GM12864 (cell line): ENCODE data around the gene EXOSC3.
"Not testable (repeated sequence)": the region's sequence is repeated elsewhere in the genome, so short reads cannot be mapped to it uniquely, and the experiment has no call there.

Experiments
- DNase-seq: peaks from one replicate; pipeline ENCODE4 v3.0.0-alpha.2; 2011; ENCODE audit warnings: low read depth
- H3K4me3 ChIP-seq: 2 replicates; pipeline ENCODE4 v1.5.1; 2011; ENCODE audit warnings: mild to moderate bottlenecking, low read depth, low read length, control low read depth
- TF ChIP-seq, protein P1 (sequence below): IDR thresholded peaks from 2 replicates; pipeline ENCODE4 v1.5.1; 2011; ENCODE audit warnings: low read depth, mild to moderate bottlenecking, moderate library complexity, low read length, control low read depth, inconsistent platforms; ENCODE audit errors: missing control alignments

EXOSC3 gene

DNA sequence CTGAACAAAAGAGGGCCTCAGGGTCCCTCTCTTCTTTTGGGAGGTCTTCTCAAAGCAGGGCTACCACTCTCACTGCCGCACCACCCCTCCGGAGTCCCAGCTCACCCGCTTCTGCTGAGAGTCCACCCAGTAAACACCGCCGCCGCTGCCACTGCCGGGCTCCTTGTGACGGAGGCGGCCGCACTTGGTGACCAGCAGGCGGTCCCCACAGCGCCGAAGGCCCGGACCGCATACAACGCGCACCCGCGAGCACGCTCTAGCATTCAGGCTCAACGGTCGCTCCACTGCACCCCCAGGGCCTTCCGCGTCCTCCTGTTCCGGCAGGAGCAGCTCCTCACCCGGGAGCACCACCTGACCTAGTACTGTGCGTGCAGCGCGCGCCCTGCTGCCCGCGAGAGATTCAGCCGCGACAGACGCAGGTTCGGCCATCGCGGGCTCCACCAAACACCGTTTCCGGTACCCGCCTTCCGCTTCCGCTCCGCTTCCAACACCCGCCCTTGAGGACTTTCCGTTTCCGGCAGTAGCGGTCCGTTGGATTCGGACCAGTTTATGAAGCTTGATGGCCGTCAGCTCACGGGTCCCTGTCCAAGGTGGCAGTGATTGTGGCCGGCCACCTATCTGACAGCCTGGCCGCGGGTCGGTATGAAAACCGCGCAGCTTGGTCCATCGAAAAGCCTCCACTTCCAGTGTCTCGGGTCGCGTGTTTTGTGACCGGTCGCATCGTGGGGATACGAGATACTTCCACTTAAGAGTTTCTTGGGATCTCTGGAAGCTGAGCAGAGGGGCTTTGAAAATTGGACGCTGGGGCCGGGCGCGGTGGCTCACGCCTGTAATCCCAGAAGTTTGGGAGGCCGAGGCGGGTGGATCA is at the start of gene EXOSC3:
TSS of gene EXOSC3 (minus strand) at position 449 of the 868 bp plus-strand sequence. CDS start at position 429, 20 bp downstream.
- TF ChIP-seq, protein P1, sequence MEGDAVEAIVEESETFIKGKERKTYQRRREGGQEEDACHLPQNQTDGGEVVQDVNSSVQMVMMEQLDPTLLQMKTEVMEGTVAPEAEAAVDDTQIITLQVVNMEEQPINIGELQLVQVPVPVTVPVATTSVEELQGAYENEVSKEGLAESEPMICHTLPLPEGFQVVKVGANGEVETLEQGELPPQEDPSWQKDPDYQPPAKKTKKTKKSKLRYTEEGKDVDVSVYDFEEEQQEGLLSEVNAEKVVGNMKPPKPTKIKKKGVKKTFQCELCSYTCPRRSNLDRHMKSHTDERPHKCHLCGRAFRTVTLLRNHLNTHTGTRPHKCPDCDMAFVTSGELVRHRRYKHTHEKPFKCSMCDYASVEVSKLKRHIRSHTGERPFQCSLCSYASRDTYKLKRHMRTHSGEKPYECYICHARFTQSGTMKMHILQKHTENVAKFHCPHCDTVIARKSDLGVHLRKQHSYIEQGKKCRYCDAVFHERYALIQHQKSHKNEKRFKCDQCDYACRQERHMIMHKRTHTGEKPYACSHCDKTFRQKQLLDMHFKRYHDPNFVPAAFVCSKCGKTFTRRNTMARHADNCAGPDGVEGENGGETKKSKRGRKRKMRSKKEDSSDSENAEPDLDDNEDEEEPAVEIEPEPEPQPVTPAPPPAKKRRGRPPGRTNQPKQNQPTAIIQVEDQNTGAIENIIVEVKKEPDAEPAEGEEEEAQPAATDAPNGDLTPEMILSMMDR, result peak; percentile 12
- DNase-seq, result peak; percentile 75
- peak within 1 kb of the TSS; percentile 83 for H3K4me3 ChIP-seq

- TF ChIP-seq, protein P1, result no peak
- H3K4me3 ChIP-seq, result no peak overlapping the region
- no peak for DNase-seq
Measured at GRCh38 chr9:37827483-37828165, 42.8 kb upstream of the EXOSC3 start.

DNA sequence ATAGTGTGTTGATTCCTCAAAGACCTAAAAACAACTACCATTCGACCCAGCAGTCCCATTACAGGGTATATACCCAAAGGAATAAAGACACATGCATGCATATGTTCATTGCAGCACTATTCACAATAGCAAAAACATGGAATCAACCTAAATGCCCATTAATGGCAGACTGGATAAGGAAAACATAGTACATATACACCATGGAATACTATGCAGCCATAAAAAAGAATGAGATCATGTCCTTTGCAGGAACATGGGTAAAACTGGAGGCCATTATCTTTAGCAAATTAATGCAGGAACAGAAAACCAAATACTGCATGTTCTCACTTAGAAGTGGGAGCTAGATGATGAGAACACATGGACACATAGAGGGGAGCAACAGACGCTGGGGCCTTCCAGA is 40.3 kb upstream of the EXOSC3 start:
- H3K4me3 ChIP-seq, DNase-seq: not testable (repeated sequence)

DNA sequence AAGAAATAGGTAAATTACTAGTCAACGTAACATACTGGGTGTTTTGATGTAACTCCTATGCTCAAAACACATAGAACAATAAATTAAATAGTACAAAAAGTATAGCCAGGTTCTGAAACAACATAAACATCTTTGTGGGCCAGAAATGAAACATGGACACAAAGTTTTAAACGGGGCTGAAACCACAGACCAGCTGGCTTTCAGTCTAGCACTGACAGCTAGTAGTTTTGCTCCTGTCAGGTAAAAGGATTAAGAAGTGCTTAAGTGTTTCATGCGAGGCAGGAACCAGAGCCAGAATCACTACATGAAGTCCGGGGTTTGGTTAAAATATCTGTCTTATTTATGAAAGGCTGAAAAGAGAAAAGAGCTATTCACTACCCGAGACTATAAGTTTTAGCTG is 35.3 kb upstream of the EXOSC3 start:
- no peak for DNase-seq
- TF ChIP-seq, protein P1, result no peak
- no peak overlapping the region for H3K4me3 ChIP-seq

- TF ChIP-seq, protein P1, result no peak
- H3K4me3 ChIP-seq, result no peak overlapping the region
- DNase-seq, result no peak
Measured at GRCh38 chr9:37818849-37819248, 34.0 kb upstream of the EXOSC3 start.

GRCh38 chr9:37812773-37813379 is 28.0 kb upstream of the EXOSC3 start:
- H3K4me3 ChIP-seq, result no peak overlapping the region
- DNase-seq, result no peak
- TF ChIP-seq, protein P1, result no peak

GRCh38 chr9:37811906-37812476 is 27.1 kb upstream of the EXOSC3 start:
- no peak overlapping the region for H3K4me3 ChIP-seq
- TF ChIP-seq, protein P1, result no peak
- no peak for DNase-seq

- not testable (repeated sequence) for H3K4me3 ChIP-seq, DNase-seq
Measured at GRCh38 chr9:37809676-37810075, 24.8 kb upstream of the EXOSC3 start.
